Astrocyte of the spinal cord (primary cell): ENCODE results near the gene RPS6KA3.
"Not testable (repeated sequence)": the region's sequence is repeated elsewhere in the genome, so short reads cannot be mapped to it uniquely, and the experiment has no call there.

Source experiments
- DNase-seq: peaks from one replicate; pipeline ENCODE4 v3.0.0; 2011; ENCODE audit warnings: low read depth, low spot score
- H3K4me3 ChIP-seq: 2 replicates; pipeline ENCODE4 v1.5.1; 2011; ENCODE audit warnings: low read depth, mild to moderate bottlenecking, low read length, moderate library complexity
- in situ Hi-C: cut with HindIII; loops from 2 replicates; pipeline ENCODE4 v1.10.0; 2017; ENCODE audit warnings: low sequenced_read_pairs
- TF ChIP-seq, protein P1 (sequence below): IDR thresholded peaks from 2 replicates; pipeline ENCODE4 v1.5.1; 2012; ENCODE audit warnings: low read depth, mild to moderate bottlenecking, low read length, inconsistent platforms

RPS6KA3 gene

GRCh38 chrX:20173313-20173712 is 93.4 kb downstream of the RPS6KA3 start:
- TF ChIP-seq, protein P1, sequence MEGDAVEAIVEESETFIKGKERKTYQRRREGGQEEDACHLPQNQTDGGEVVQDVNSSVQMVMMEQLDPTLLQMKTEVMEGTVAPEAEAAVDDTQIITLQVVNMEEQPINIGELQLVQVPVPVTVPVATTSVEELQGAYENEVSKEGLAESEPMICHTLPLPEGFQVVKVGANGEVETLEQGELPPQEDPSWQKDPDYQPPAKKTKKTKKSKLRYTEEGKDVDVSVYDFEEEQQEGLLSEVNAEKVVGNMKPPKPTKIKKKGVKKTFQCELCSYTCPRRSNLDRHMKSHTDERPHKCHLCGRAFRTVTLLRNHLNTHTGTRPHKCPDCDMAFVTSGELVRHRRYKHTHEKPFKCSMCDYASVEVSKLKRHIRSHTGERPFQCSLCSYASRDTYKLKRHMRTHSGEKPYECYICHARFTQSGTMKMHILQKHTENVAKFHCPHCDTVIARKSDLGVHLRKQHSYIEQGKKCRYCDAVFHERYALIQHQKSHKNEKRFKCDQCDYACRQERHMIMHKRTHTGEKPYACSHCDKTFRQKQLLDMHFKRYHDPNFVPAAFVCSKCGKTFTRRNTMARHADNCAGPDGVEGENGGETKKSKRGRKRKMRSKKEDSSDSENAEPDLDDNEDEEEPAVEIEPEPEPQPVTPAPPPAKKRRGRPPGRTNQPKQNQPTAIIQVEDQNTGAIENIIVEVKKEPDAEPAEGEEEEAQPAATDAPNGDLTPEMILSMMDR, result no peak
- DNase-seq, result no peak
- H3K4me3 ChIP-seq, result no peak overlapping the region
- in situ Hi-C loops, result no loop called here

DNA sequence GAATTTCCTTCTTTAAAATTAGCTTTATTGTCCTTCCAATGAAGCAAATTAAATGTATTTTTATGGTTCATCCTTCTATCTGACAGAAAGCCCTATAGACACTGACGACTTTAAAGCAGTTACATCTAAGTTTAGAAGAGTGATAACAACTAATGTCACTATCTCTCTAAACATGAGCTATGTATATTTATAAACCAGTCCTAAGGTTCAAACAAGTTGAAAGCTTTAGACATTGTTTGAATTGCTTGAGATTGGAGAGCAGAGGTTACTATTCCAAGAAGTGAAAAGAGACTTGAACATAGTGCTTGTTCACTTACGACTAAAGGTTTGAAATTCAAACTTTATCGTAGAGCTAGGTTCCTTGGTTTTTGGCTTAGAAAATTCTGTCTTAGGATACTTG is 94.8 kb downstream of the RPS6KA3 start:
- in situ Hi-C loops, result no loop called here
- TF ChIP-seq, protein P1, result no peak
- H3K4me3 ChIP-seq, result no peak overlapping the region
- no peak for DNase-seq

DNA sequence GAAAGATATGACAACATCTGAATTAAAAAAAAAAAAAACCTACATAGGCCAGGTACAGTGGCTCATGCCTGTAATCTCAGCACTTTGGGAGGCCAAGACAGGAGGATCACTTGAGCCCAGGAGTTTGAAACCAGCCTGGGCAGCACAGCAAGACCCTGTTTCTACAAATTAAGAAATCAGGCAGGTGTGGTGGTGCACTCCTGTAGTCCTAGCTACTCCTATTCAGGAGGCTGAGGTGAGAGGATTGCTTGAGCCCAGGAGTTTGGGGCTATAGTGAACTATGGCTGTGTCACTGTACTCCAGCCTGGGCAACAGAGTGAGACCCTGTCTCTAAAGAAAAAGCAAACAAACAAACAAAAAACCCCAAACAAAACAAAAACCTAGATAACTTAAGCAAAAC is 104.2 kb downstream of the RPS6KA3 start:
- DNase-seq, in situ Hi-C loops, H3K4me3 ChIP-seq: not testable (repeated sequence)

DNA sequence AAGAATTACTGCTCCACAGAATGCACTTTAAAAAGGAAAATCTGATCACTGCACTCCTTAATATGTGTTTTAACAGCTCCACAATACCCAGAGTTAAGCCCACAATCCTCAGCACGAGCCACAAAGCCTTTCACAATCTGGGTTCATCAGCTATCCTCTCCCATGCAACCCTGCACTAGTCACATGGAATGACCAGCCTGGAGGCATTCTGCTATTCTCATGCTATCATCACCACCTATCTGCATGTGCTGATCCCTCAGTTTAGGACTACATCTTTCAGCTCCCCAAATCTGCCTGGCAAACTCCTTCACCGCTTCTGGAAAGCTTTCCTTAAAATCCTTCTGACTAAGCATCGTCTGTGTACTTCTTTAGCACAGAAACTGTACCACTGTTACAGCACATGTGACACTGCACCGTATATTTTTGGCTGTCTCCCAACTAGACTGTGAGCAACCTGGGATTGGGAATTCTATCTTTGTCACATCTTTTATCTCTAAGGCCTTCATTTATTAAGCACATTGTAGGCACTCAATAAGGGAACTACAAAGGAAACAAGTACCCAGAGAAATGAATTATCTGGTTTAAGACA is 106.8 kb downstream of the RPS6KA3 start:
- no peak overlapping the region for H3K4me3 ChIP-seq
- in situ Hi-C loops, result no loop called here
- TF ChIP-seq, protein P1, result no peak
- DNase-seq, result no peak

GRCh38 chrX:20151689-20152088 is 115.0 kb downstream of the RPS6KA3 start:
- DNase-seq, result no peak
- no peak overlapping the region for H3K4me3 ChIP-seq
- in situ Hi-C loops, result no loop called here
- TF ChIP-seq, protein P1, result no peak

DNA sequence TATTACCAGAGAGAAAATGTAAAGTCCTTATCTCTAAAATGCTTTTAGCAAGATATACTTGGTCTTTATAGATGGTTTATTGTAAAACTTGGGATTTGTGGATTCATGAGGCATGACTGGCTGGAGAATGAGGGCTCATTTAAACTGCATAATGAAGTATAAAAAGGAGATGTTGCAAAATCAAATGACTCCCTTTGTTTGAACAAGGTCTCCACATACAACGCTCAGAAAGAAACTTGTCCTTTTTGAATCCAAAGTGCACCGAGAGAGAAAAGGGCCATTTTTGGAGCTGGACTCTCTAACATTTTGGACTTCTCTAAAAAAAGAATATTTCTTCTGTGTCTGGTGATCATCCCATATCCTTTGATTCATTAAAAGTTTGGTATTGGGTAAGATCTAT is 117.4 kb downstream of the RPS6KA3 start:
- TF ChIP-seq, protein P1, result no peak
- H3K4me3 ChIP-seq, result no peak overlapping the region
- no peak for DNase-seq
- in situ Hi-C loops, result no loop called here

GRCh38 chrX:20147561-20147960 is 119.1 kb downstream of the RPS6KA3 start:
- in situ Hi-C loops, result no loop called here
- H3K4me3 ChIP-seq, result no peak overlapping the region
- TF ChIP-seq, protein P1, result no peak
- DNase-seq, result no peak
